K562 (cell line): ENCODE data around the gene RPRD1B. TPM values are rescaled to one million over a fixed set of nuclear protein-coding genes. Genes with fewer than 3 reads are reported as not detected.
A peak's percentile ranks its signal among the peaks of the same experiment; 100 is the strongest.

ENCODE experiments used
- C11orf30 ChIP-seq: fragments of 450-650 bp; IDR thresholded peaks from 2 replicates; pipeline ENCODE4 v1.6.1; 2016; ENCODE audit warnings: low read depth, mild to moderate bottlenecking
- FOS ChIP-seq: IDR thresholded peaks from 3 replicates; pipeline ENCODE4 v1.6.1; 2011; ENCODE audit not compliant: insufficient read length; ENCODE audit errors: extremely low read depth
- HMG20A ChIP-seq: fragments of 450-650 bp; formaldehyde crosslinking; conservative IDR thresholded peaks from 2 replicates; pipeline ENCODE4 v1.4.0; 2020; ENCODE audit warnings: mild to moderate bottlenecking, mixed read lengths
- KAT7 ChIP-seq: sonication (generic); formaldehyde crosslinking; IDR thresholded peaks from 2 replicates; pipeline ENCODE4 v1.8.0; 2022; ENCODE audit warnings: missing genetic modification reagents, mild to moderate bottlenecking, borderline replicate concordance
- LEF1 ChIP-seq: fragments of 450-650 bp; IDR thresholded peaks from 2 replicates; pipeline ENCODE4 v1.6.1; 2016; ENCODE audit warnings: mild to moderate bottlenecking
- MBD1 ChIP-seq: fragments of 250-450 bp; sonication (Bioruptor Pico); IDR thresholded peaks from 2 replicates; pipeline ENCODE4 v1.8.0; 2022; ENCODE audit warnings: inconsistent platforms
- NFIX ChIP-seq: fragments of 250-450 bp; sonication (Bioruptor Pico); IDR thresholded peaks from 2 replicates; pipeline ENCODE4 v1.4.0; 2020; ENCODE audit warnings: low read depth, mild to moderate bottlenecking, moderate library complexity
- RREB1 ChIP-seq: fragments of 250-450 bp; sonication (Bioruptor Pico); IDR thresholded peaks from 2 replicates; pipeline ENCODE4 v1.4.0; 2020
- SLC30A9 ChIP-seq: fragments of 250-450 bp; sonication (Bioruptor Pico); IDR thresholded peaks from 2 replicates; pipeline ENCODE4 v1.8.0; 2022; ENCODE audit warnings: mild to moderate bottlenecking, moderate library complexity
- SMAD3 ChIP-seq: fragments of 450-650 bp; formaldehyde crosslinking; conservative IDR thresholded peaks from 2 replicates; pipeline ENCODE4 v1.4.0; 2020; ENCODE audit warnings: mild to moderate bottlenecking
- SOX6 ChIP-seq: fragments of 450-650 bp; IDR thresholded peaks from 2 replicates; pipeline ENCODE4 v1.6.1; 2014; ENCODE audit warnings: mild to moderate bottlenecking
- TCF3 ChIP-seq: sonication (generic); formaldehyde crosslinking; IDR thresholded peaks from 2 replicates; pipeline ENCODE4 v1.4.0; 2020; ENCODE audit warnings: mild to moderate bottlenecking, missing genetic modification reagents
- TFAP4 ChIP-seq: sonication (generic); formaldehyde crosslinking; IDR thresholded peaks from 2 replicates; pipeline ENCODE4 v1.8.0; 2022; ENCODE audit warnings: missing genetic modification reagents, mild to moderate bottlenecking, moderate library complexity, borderline replicate concordance
- TRIM28 ChIP-seq: fragments of 450-650 bp; IDR thresholded peaks from 2 replicates; pipeline ENCODE4 v1.6.1; 2017
- WHSC1 ChIP-seq: IDR thresholded peaks from one replicate; pipeline ENCODE4 v1.6.1; 2012; ENCODE audit warnings: low read length, control low read depth, inconsistent platforms
- XRCC3 ChIP-seq: fragments of 450-650 bp; IDR thresholded peaks from 2 replicates; pipeline ENCODE4 v1.6.1; 2017; ENCODE audit warnings: mild to moderate bottlenecking, moderate library complexity
- ZMIZ1 ChIP-seq, 2 experiments: fragments of 150-350 bp in 1 of 2; IDR thresholded peaks; 2 replicates each; pipeline ENCODE4 v1.6.1; 2012 to 2016; ENCODE audit warnings: low read depth in 2 of 2, low read length in 2 of 2, mild to moderate bottlenecking in 1 of 2, moderate library complexity in 1 of 2
- polyA plus RNA-seq, 8 experiments: library from polyadenylated mRNA; depleted of rRNA in 4 of 8; stranded (reverse) in 5 of 8; unstranded in 3 of 8; fragments of >200 nt; fragmentation: Nextera tagmentation in 2 of 8; fragmentation: Illumina TruSeq in 1 of 8; extraction: Ambion mirVana in 2 of 8; extraction: Trizol in 1 of 8; gene quantifications; 2 replicates each; pipeline versions ENCODE4 v1.2.1 to v1.2.3, GENCODE V29; 2011 to 2014; ENCODE audit warnings: inconsistent platforms in 1 of 8, missing spikeins in 1 of 8
- total RNA-seq, 7 experiments: library from RNA; depleted of rRNA in 6 of 7; stranded (reverse); fragments of >200 nt in 6 of 7; fragmentation: Illumina TruSeq in 2 of 7; extraction: Trizol in 2 of 7; gene quantifications; 2 replicates each; pipeline versions ENCODE4 v1.2.1 to v1.2.3, GENCODE V29; 2011 to 2021; ENCODE audit warnings: low replicate concordance in 1 of 7

The RPRD1B gene
- total and polyA plus RNA-seq, 9 of the 15 experiments (the other 6 are each of a cell fraction or from before 2014, with no cell fraction given) = 5.5 to 43.0 (median 24.4) TPM

GRCh38 chr20:38126932-38127621 lies 93.5 kb downstream of the RPRD1B start (continued):
- TF ChIP-seq C11orf30 = no peak
- no peak for TF ChIP-seq TRIM28
- TF ChIP-seq LEF1 = peak; percentile 84; the same call in 1 of the 2 replicates
- TF ChIP-seq KAT7 (CRISPR knock-in tag) = no peak
- TF ChIP-seq MBD1 (CRISPR knock-in tag) = no peak
- peak; percentile 34 for TF ChIP-seq FOS
- no peak for TF ChIP-seq NFIX (CRISPR knock-in tag)
- TF ChIP-seq ZMIZ1 (IDR thresholded peaks at IDR 0.05; ENCODE audit: low read depth in 2 of 2, low read length in 2 of 2) = peak in 1 of 2 experiments; percentile 86; a peak in 2 of 4 replicates
- no peak for TF ChIP-seq SLC30A9 (CRISPR knock-in tag)
- peak; percentile 90 for TF ChIP-seq SOX6
- TF ChIP-seq HMG20A (CRISPR knock-in tag) = no peak
- TF ChIP-seq RREB1 (CRISPR knock-in tag) = no peak
- peak; percentile 97 for TF ChIP-seq TCF3 (CRISPR knock-in tag)
- TF ChIP-seq TFAP4 (CRISPR knock-in tag) = peak; percentile 60; the same call in 1 of the 2 replicates
- no peak for TF ChIP-seq WHSC1
- no peak for TF ChIP-seq XRCC3
- TF ChIP-seq SMAD3 (CRISPR knock-in tag) = no peak
